IPS-NIHi7 (cell line): ENCODE results near the gene RSPH6A.
A peak's percentile ranks its signal among the peaks of the same experiment; 100 is the strongest.
"Not testable (repeated sequence)": the region's sequence is repeated elsewhere in the genome, so short reads cannot be mapped to it uniquely, and the experiment has no call there.

ENCODE experiments used
- DNase-seq: peaks from one replicate; pipeline ENCODE4 v3.0.0; 2012; ENCODE audit warnings: mixed read lengths; ENCODE audit errors: extremely low spot score

RSPH6A gene

GRCh38 chr19:45765702-45766295, 49.3 kb downstream of the RSPH6A start:
- DNase-seq, result no peak

GRCh38 chr19:45764945-45765701, 50.0 kb downstream of the RSPH6A start:
- DNase-seq, result no peak

- DNase-seq, result no peak
These were observed 50.6 kb downstream of the RSPH6A start for GRCh38 chr19:45764475-45764874.

GRCh38 chr19:45763691-45764294, 51.3 kb downstream of the RSPH6A start:
- DNase-seq, result no peak

GRCh38 chr19:45762870-45763631, 52.1 kb downstream of the RSPH6A start:
- no peak for DNase-seq

- DNase-seq, result no peak
These were observed 53.4 kb downstream of the RSPH6A start for GRCh38 chr19:45761714-45762113.

- DNase-seq, result no peak
These were observed 56.2 kb downstream of the RSPH6A start for GRCh38 chr19:45758921-45759320.

GRCh38 chr19:45757695-45758094, 57.4 kb downstream of the RSPH6A start:
- no peak for DNase-seq

GRCh38 chr19:45754323-45754722, 60.8 kb downstream of the RSPH6A start:
- DNase-seq, result no peak

- DNase-seq, result peak; percentile 83
These were observed 61.6 kb downstream of the RSPH6A start for GRCh38 chr19:45753548-45753947.

GRCh38 chr19:45752639-45753038, 62.5 kb downstream of the RSPH6A start:
- no peak for DNase-seq

GRCh38 chr19:45751483-45751882, 63.6 kb downstream of the RSPH6A start:
- DNase-seq, result not testable (repeated sequence)

- no peak for DNase-seq
These were observed 67.6 kb downstream of the RSPH6A start for GRCh38 chr19:45747513-45747912.

- DNase-seq, result no peak
These were observed 68.2 kb downstream of the RSPH6A start for GRCh38 chr19:45746866-45747265.
